Measurements from ENCODE around the gene ZNF69.

The ZNF69 gene

GRCh38 chr19:11890634-11891033 is 3.1 kb downstream of the ZNF69 start:
- no peak overlapping the region for H3K18ac ChIP-seq (ENCODE audit: low read depth in 1 of 2, low read length in 2 of 2)
- no peak overlapping the region for H3K9ac ChIP-seq (ENCODE audit: low read length)
- H3K14ac ChIP-seq (ENCODE audit: low read length in 2 of 2) = no peak overlapping the region
- H2BK15ac ChIP-seq (ENCODE audit: low read depth, poor library complexity, severe bottlenecking) = no peak overlapping the region
- peaks cover 29% of the 10 kb centered on the region for H3K79me1 ChIP-seq (replicated peaks; ENCODE audit: low read length, poor library complexity, severe bottlenecking)
- no peak overlapping the region for H3K4ac ChIP-seq (ENCODE audit: low read depth in 1 of 2, low read length in 2 of 2)
- peaks cover 0 to 34% of the 10 kb centered on the region in 2 experiments for H3K36me3 ChIP-seq (ENCODE audit: control insufficient read depth in 1 of 2, insufficient read depth in 2 of 2, low read depth in 1 of 2, low read length in 2 of 2)
- no peak overlapping the region for H2BK120ac ChIP-seq (ENCODE audit: low read depth, low read length)
- H2BK12ac ChIP-seq (ENCODE audit: low read length in 2 of 2) = no peak overlapping the region
- H3K27ac ChIP-seq (ENCODE audit: low read length, poor library complexity, severe bottlenecking) = no peak overlapping the region
- H4K8ac ChIP-seq (ENCODE audit: low read length) = no peak overlapping the region
- WGBS = 96% methylated on average over 5 of the region's 5 CpGs
- H3K4me2 ChIP-seq (ENCODE audit: low read length, poor library complexity, severe bottlenecking) = no peak overlapping the region
- H3K23ac ChIP-seq (ENCODE audit: low read length in 2 of 2) = no peak overlapping the region
- H2AK5ac ChIP-seq (ENCODE audit: low read length, severe bottlenecking) = no peak overlapping the region
- DNase-seq = no peak
- H3K27me3 ChIP-seq (ENCODE audit: control insufficient read depth in 1 of 2, insufficient read depth in 1 of 2, low read length in 2 of 2) = no peaks in the 10 kb centered on the region
- no peak overlapping the region for H4K91ac ChIP-seq (ENCODE audit: low read length)
- H2AFZ ChIP-seq (ENCODE audit: low read depth, low read length) = no peak overlapping the region
- H3K4me1 ChIP-seq (ENCODE audit: control insufficient read depth, insufficient read depth, low read depth, low read length) = peaks cover 3% of the 10 kb centered on the region
- H2BK5ac ChIP-seq (ENCODE audit: low read depth, low read length, poor library complexity, severe bottlenecking) = no peak overlapping the region
- no peaks in the 10 kb centered on the region for H3K9me3 ChIP-seq (ENCODE audit: control insufficient read depth, low read length)
- H3K4me3 ChIP-seq (ENCODE audit: insufficient read depth in 1 of 2, low read depth in 1 of 2, low read length in 2 of 2) = no peak overlapping the region

- H2BK5ac ChIP-seq (ENCODE audit: low read depth, low read length, poor library complexity, severe bottlenecking) = no peak overlapping the region
- peaks cover 33% of the 10 kb centered on the region for H3K79me1 ChIP-seq (replicated peaks; ENCODE audit: low read length, poor library complexity, severe bottlenecking)
- H2AFZ ChIP-seq (ENCODE audit: low read depth, low read length) = no peak overlapping the region
- peaks cover 0 to 44% of the 10 kb centered on the region in 2 experiments for H3K36me3 ChIP-seq (ENCODE audit: control insufficient read depth in 1 of 2, insufficient read depth in 2 of 2, low read depth in 1 of 2, low read length in 2 of 2)
- H3K4me2 ChIP-seq (ENCODE audit: low read length, poor library complexity, severe bottlenecking) = no peak overlapping the region
- no peak for DNase-seq
- H3K9me3 ChIP-seq (ENCODE audit: control insufficient read depth, low read length) = no peaks in the 10 kb centered on the region
- H3K18ac ChIP-seq (ENCODE audit: low read depth in 1 of 2, low read length in 2 of 2) = no peak overlapping the region
- WGBS = 96% methylated on average over 6 of the region's 6 CpGs
- no peak overlapping the region for H2BK12ac ChIP-seq (ENCODE audit: low read length in 2 of 2)
- no peak overlapping the region for H3K27ac ChIP-seq (ENCODE audit: low read length, poor library complexity, severe bottlenecking)
- no peak overlapping the region for H2BK15ac ChIP-seq (ENCODE audit: low read depth, poor library complexity, severe bottlenecking)
- H3K9ac ChIP-seq (ENCODE audit: low read length) = no peak overlapping the region
- no peak overlapping the region for H3K23ac ChIP-seq (ENCODE audit: low read length in 2 of 2)
- no peak overlapping the region for H3K14ac ChIP-seq (ENCODE audit: low read length in 2 of 2)
- no peak overlapping the region for H3K4me3 ChIP-seq (ENCODE audit: insufficient read depth in 1 of 2, low read depth in 1 of 2, low read length in 2 of 2)
- H3K4me1 ChIP-seq (ENCODE audit: control insufficient read depth, insufficient read depth, low read depth, low read length) = no peaks in the 10 kb centered on the region
- no peak overlapping the region for H2AK5ac ChIP-seq (ENCODE audit: low read length, severe bottlenecking)
- no peak overlapping the region for H2BK120ac ChIP-seq (ENCODE audit: low read depth, low read length)
- H4K8ac ChIP-seq (ENCODE audit: low read length) = no peak overlapping the region
- no peaks in the 10 kb centered on the region for H3K27me3 ChIP-seq (ENCODE audit: control insufficient read depth in 1 of 2, insufficient read depth in 1 of 2, low read length in 2 of 2)
- H4K91ac ChIP-seq (ENCODE audit: low read length) = no peak overlapping the region
- H3K4ac ChIP-seq (ENCODE audit: low read depth in 1 of 2, low read length in 2 of 2) = no peak overlapping the region
Measured at GRCh38 chr19:11894851-11895250, 7.3 kb downstream of the ZNF69 start.

GRCh38 chr19:11902228-11902627 is 14.6 kb downstream of the ZNF69 start:
- H3K14ac ChIP-seq (ENCODE audit: low read length in 2 of 2) = no peak overlapping the region
- DNase-seq = no peak
- H3K36me3 ChIP-seq (ENCODE audit: control insufficient read depth in 1 of 2, insufficient read depth in 2 of 2, low read depth in 1 of 2, low read length in 2 of 2) = peaks cover 21 to 45% of the 10 kb centered on the region in 2 experiments
- H3K27me3 ChIP-seq (ENCODE audit: control insufficient read depth in 1 of 2, insufficient read depth in 1 of 2, low read length in 2 of 2) = no peaks in the 10 kb centered on the region
- H3K4me2 ChIP-seq (ENCODE audit: low read length, poor library complexity, severe bottlenecking) = no peak overlapping the region
- H3K79me1 ChIP-seq (replicated peaks; ENCODE audit: low read length, poor library complexity, severe bottlenecking) = peaks cover 26% of the 10 kb centered on the region
- H2AK5ac ChIP-seq (ENCODE audit: low read length, severe bottlenecking) = no peak overlapping the region
- H4K8ac ChIP-seq (ENCODE audit: low read length) = no peak overlapping the region
- peaks cover 41% of the 10 kb centered on the region for H3K9me3 ChIP-seq (ENCODE audit: control insufficient read depth, low read length)
- H4K91ac ChIP-seq (ENCODE audit: low read length) = no peak overlapping the region
- no peak overlapping the region for H2BK15ac ChIP-seq (ENCODE audit: low read depth, poor library complexity, severe bottlenecking)
- no peak overlapping the region for H2AFZ ChIP-seq (ENCODE audit: low read depth, low read length)
- H3K4ac ChIP-seq (ENCODE audit: low read depth in 1 of 2, low read length in 2 of 2) = no peak overlapping the region
- H2BK120ac ChIP-seq (ENCODE audit: low read depth, low read length) = no peak overlapping the region
- H3K4me1 ChIP-seq (ENCODE audit: control insufficient read depth, insufficient read depth, low read depth, low read length) = no peaks in the 10 kb centered on the region
- H3K18ac ChIP-seq (ENCODE audit: low read depth in 1 of 2, low read length in 2 of 2) = no peak overlapping the region
- no peak overlapping the region for H3K4me3 ChIP-seq (ENCODE audit: insufficient read depth in 1 of 2, low read depth in 1 of 2, low read length in 2 of 2)
- no peak overlapping the region for H2BK12ac ChIP-seq (ENCODE audit: low read length in 2 of 2)
- 89% methylated on average over 1 of the region's 3 CpGs for WGBS
- H3K23ac ChIP-seq (ENCODE audit: low read length in 2 of 2) = no peak overlapping the region
- no peak overlapping the region for H3K9ac ChIP-seq (ENCODE audit: low read length)
- no peak overlapping the region for H3K27ac ChIP-seq (ENCODE audit: low read length, poor library complexity, severe bottlenecking)
- H2BK5ac ChIP-seq (ENCODE audit: low read depth, low read length, poor library complexity, severe bottlenecking) = no peak overlapping the region

- H3K9ac ChIP-seq (ENCODE audit: low read length) = no peak overlapping the region
- no peak overlapping the region for H3K23ac ChIP-seq (ENCODE audit: low read length in 2 of 2)
- DNase-seq = no peak
- no peak overlapping the region for H2AK5ac ChIP-seq (ENCODE audit: low read length, severe bottlenecking)
- no peak overlapping the region for H3K4ac ChIP-seq (ENCODE audit: low read depth in 1 of 2, low read length in 2 of 2)
- H3K4me2 ChIP-seq (ENCODE audit: low read length, poor library complexity, severe bottlenecking) = no peak overlapping the region
- H2BK120ac ChIP-seq (ENCODE audit: low read depth, low read length) = no peak overlapping the region
- peaks cover 21 to 33% of the 10 kb centered on the region in 2 experiments for H3K36me3 ChIP-seq (ENCODE audit: control insufficient read depth in 1 of 2, insufficient read depth in 2 of 2, low read depth in 1 of 2, low read length in 2 of 2)
- H2BK5ac ChIP-seq (ENCODE audit: low read depth, low read length, poor library complexity, severe bottlenecking) = no peak overlapping the region
- H4K8ac ChIP-seq (ENCODE audit: low read length) = no peak overlapping the region
- H3K27me3 ChIP-seq (ENCODE audit: control insufficient read depth in 1 of 2, insufficient read depth in 1 of 2, low read length in 2 of 2) = no peaks in the 10 kb centered on the region
- no peaks in the 10 kb centered on the region for H3K4me1 ChIP-seq (ENCODE audit: control insufficient read depth, insufficient read depth, low read depth, low read length)
- peak overlapping the region in 1 of 2 experiments; percentile 59 for H3K4me3 ChIP-seq (ENCODE audit: insufficient read depth in 1 of 2, low read depth in 1 of 2, low read length in 2 of 2)
- H2AFZ ChIP-seq (ENCODE audit: low read depth, low read length) = no peak overlapping the region
- WGBS = 97% methylated on average over 3 of the region's 3 CpGs
- H4K91ac ChIP-seq (ENCODE audit: low read length) = no peak overlapping the region
- H3K14ac ChIP-seq (ENCODE audit: low read length in 2 of 2) = no peak overlapping the region
- no peak overlapping the region for H3K18ac ChIP-seq (ENCODE audit: low read depth in 1 of 2, low read length in 2 of 2)
- peaks cover 19% of the 10 kb centered on the region for H3K79me1 ChIP-seq (replicated peaks; ENCODE audit: low read length, poor library complexity, severe bottlenecking)
- H2BK15ac ChIP-seq (ENCODE audit: low read depth, poor library complexity, severe bottlenecking) = no peak overlapping the region
- no peak overlapping the region for H2BK12ac ChIP-seq (ENCODE audit: low read length in 2 of 2)
- H3K9me3 ChIP-seq (ENCODE audit: control insufficient read depth, low read length) = peaks cover 37% of the 10 kb centered on the region
- H3K27ac ChIP-seq (ENCODE audit: low read length, poor library complexity, severe bottlenecking) = no peak overlapping the region
Measured at GRCh38 chr19:11905928-11906327, 18.3 kb downstream of the ZNF69 start.
